Skin of body (tissue), 2 donors: Measurements from ENCODE around the gene ABT1. TPM values are rescaled to one million over a fixed set of nuclear protein-coding genes. Genes with fewer than 3 reads are reported as not detected.

Source experiments
- DNase-seq: peaks from one replicate; lab custom pipeline; 2025; lab: John Stamatoyannopoulos, UW
- total RNA-seq: library from RNA; depleted of rRNA; stranded (reverse); fragments of >200 nt; gene quantifications from one replicate; pipeline ENCODE4 v1.2.3, GENCODE V29; 2014

ABT1 gene
- total RNA-seq, 1 donor from 2014 or later, result 12.3 TPM

- DNase-seq, result peak; percentile 79
These were observed 25.0 kb upstream of the ABT1 start for GRCh38 chr6:26571592-26572296.

GRCh38 chr6:26575494-26575939 is 21.2 kb upstream of the ABT1 start:
- DNase-seq, result no peak

- no peak for DNase-seq
These were observed 20.3 kb upstream of the ABT1 start for GRCh38 chr6:26576407-26576843.

- peak; percentile 6 for DNase-seq
These were observed 19.6 kb upstream of the ABT1 start for GRCh38 chr6:26576929-26577719.

GRCh38 chr6:26577720-26578072 is 19.1 kb upstream of the ABT1 start:
- no peak for DNase-seq

GRCh38 chr6:26578279-26578678 is 18.5 kb upstream of the ABT1 start:
- no peak for DNase-seq

GRCh38 chr6:26578741-26579140 is 18.0 kb upstream of the ABT1 start:
- DNase-seq, result no peak

GRCh38 chr6:26581164-26581915 is 15.4 kb upstream of the ABT1 start:
- DNase-seq, result no peak

- DNase-seq, result no peak
These were observed 7.8 kb upstream of the ABT1 start for GRCh38 chr6:26588965-26589364.

GRCh38 chr6:26592649-26593048 is 4.1 kb upstream of the ABT1 start:
- DNase-seq, result no peak

GRCh38 chr6:26593278-26594130 is 3.2 kb upstream of the ABT1 start:
- DNase-seq, result no peak

GRCh38 chr6:26594131-26594498 is 2.6 kb upstream of the ABT1 start:
- DNase-seq, result no peak

- no peak for DNase-seq
These were observed 1.8 kb upstream of the ABT1 start for GRCh38 chr6:26594730-26595632.

- DNase-seq, result peak; percentile 75
These were observed 984 bp upstream of the ABT1 start for GRCh38 chr6:26595669-26596269.

- DNase-seq, result peak; percentile 9
These were observed 625 bp downstream of the ABT1 start for GRCh38 chr6:26597389-26597766.

GRCh38 chr6:26597821-26598220 is 1.1 kb downstream of the ABT1 start:
- no peak for DNase-seq

- no peak for DNase-seq
These were observed 1.5 kb downstream of the ABT1 start for GRCh38 chr6:26598267-26598666.

GRCh38 chr6:26599134-26599533 is 2.4 kb downstream of the ABT1 start:
- DNase-seq, result no peak

- DNase-seq, result no peak
These were observed 2.8 kb downstream of the ABT1 start for GRCh38 chr6:26599591-26599990.

GRCh38 chr6:26600759-26601158 is 4.0 kb downstream of the ABT1 start:
- no peak for DNase-seq
